GM10266 (cell line): ENCODE data around the gene DCXR.

Experiments
- DNase-seq: peaks from one replicate; pipeline ENCODE4 v3.0.0; 2012; ENCODE audit errors: extremely low spot score
- CTCF ChIP-seq: IDR thresholded peaks from 2 replicates; pipeline ENCODE4 v1.5.1; 2012; ENCODE audit warnings: mild to moderate bottlenecking, low read depth; ENCODE audit not compliant: control insufficient read depth, insufficient read depth; ENCODE audit errors: missing control alignments

DCXR gene

GRCh38 chr17:82022981-82023446 lies 14.5 kb downstream of the DCXR start, which contains the start of gene LRRC45:
LRRC45 (plus strand) TSS chr17:82023305; CDS start chr17:82023644, 339 bp downstream.
- DNase-seq, result peak; percentile 100
- no peak for TF ChIP-seq CTCF

- no peak for TF ChIP-seq CTCF
- no peak for DNase-seq
These were observed 15.1 kb downstream of the DCXR start, which contains the start of gene CENPX for GRCh38 chr17:82022310-82022980. CENPX (minus strand) TSS chr17:82022878; CDS start chr17:82022861, 17 bp downstream.

GRCh38 chr17:82021900-82022309 lies 15.6 kb downstream of the DCXR start:
- DNase-seq, result no peak
- TF ChIP-seq CTCF, result no peak

GRCh38 chr17:82021107-82021899 lies 16.2 kb downstream of the DCXR start:
- DNase-seq, result peak; percentile 71
- TF ChIP-seq CTCF, result peak; percentile 78

GRCh38 chr17:82020572-82021106 lies 16.9 kb downstream of the DCXR start:
- no peak for TF ChIP-seq CTCF
- no peak for DNase-seq

GRCh38 chr17:82019690-82020571 lies 17.6 kb downstream of the DCXR start:
- TF ChIP-seq CTCF, result peak; percentile 75
- peak; percentile 84 for DNase-seq
